Activated T-cell treated with anti-CD3 and anti-CD28 coated beads, Interleukin-2, amount 50 U/mL, for 72 hours (primary cell): ENCODE results near the gene TAF1L. TPM values are rescaled to one million over a fixed set of nuclear protein-coding genes. Genes with fewer than 3 reads are reported as not detected.
"Not testable (repeated sequence)": the region's sequence is repeated elsewhere in the genome, so short reads cannot be mapped to it uniquely, and the experiment has no call there.

Source experiments
- ATAC-seq, 2 donors: fragments of 150-1000 bp; cut with Tn5 transposase; replicated peaks in 1 of 2; 2 replicates each; pipeline ENCODE4 v1.10.0; 2021; ENCODE audit warnings: moderate library complexity in 2 of 2, mild to moderate bottlenecking in 1 of 2
- DNase-seq, 2 donors: peaks; one replicate each; pipeline ENCODE4 v3.0.0; 2021 to 2022; ENCODE audit warnings: mixed read lengths in 1 of 2
- H3K27ac Mint-ChIP-seq: one replicate; pipeline ENCODE4 v1.8.0; 2022; ENCODE audit warnings: mild to moderate bottlenecking, moderate library complexity, mixed read lengths
- H3K27me3 Mint-ChIP-seq: one replicate; pipeline ENCODE4 v1.8.0; 2022; ENCODE audit warnings: low read depth, mixed read lengths
- H3K36me3 Mint-ChIP-seq, 2 donors: one replicate each; pipeline ENCODE4 v1.8.0; 2022; ENCODE audit warnings: mixed read lengths in 2 of 2, mild to moderate bottlenecking in 1 of 2; ENCODE audit not compliant: insufficient read depth in 2 of 2
- H3K4me1 Mint-ChIP-seq: one replicate; pipeline ENCODE4 v1.8.0; 2022; ENCODE audit warnings: low read depth, mixed read lengths
- H3K4me3 Mint-ChIP-seq, 2 donors: one replicate each; pipeline ENCODE4 v1.8.0; 2022; ENCODE audit warnings: mild to moderate bottlenecking in 2 of 2, mixed read lengths in 2 of 2, moderate library complexity in 2 of 2
- H3K9me3 Mint-ChIP-seq, 2 donors: one replicate each; pipeline ENCODE4 v1.8.0; 2022; ENCODE audit warnings: mixed read lengths in 2 of 2
- total RNA-seq, 2 donors: library from RNA; stranded (reverse); gene quantifications; one replicate each; pipeline ENCODE4 v1.2.3, GENCODE V29; 2022

Gene TAF1L, protein sequence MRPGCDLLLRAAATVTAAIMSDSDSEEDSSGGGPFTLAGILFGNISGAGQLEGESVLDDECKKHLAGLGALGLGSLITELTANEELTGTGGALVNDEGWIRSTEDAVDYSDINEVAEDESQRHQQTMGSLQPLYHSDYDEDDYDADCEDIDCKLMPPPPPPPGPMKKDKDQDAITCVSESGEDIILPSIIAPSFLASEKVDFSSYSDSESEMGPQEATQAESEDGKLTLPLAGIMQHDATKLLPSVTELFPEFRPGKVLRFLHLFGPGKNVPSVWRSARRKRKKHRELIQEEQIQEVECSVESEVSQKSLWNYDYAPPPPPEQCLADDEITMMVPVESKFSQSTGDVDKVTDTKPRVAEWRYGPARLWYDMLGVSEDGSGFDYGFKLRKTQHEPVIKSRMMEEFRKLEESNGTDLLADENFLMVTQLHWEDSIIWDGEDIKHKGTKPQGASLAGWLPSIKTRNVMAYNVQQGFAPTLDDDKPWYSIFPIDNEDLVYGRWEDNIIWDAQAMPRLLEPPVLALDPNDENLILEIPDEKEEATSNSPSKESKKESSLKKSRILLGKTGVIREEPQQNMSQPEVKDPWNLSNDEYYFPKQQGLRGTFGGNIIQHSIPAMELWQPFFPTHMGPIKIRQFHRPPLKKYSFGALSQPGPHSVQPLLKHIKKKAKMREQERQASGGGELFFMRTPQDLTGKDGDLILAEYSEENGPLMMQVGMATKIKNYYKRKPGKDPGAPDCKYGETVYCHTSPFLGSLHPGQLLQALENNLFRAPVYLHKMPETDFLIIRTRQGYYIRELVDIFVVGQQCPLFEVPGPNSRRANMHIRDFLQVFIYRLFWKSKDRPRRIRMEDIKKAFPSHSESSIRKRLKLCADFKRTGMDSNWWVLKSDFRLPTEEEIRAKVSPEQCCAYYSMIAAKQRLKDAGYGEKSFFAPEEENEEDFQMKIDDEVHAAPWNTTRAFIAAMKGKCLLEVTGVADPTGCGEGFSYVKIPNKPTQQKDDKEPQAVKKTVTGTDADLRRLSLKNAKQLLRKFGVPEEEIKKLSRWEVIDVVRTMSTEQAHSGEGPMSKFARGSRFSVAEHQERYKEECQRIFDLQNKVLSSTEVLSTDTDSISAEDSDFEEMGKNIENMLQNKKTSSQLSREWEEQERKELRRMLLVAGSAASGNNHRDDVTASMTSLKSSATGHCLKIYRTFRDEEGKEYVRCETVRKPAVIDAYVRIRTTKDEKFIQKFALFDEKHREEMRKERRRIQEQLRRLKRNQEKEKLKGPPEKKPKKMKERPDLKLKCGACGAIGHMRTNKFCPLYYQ (N-terminal part only)
- under 1 TPM in 1 of 2 donors, not detected in 1; 0.05 TPM for total RNA-seq

GRCh38 chr9:32635362-32635761 is at the start of gene TAF1L:
TAF1L (minus strand) TSS chr9:32635669; CDS start chr9:32635579, 90 bp downstream.
- Mint-ChIP-seq H3K27me3 (peaks cover 7% of the 10 kb centered on the region), H3K4me1 (no peaks in the 10 kb centered on the region), H3K36me3 (no peaks in the 10 kb centered on the region), H3K27ac (no peak within 1 kb of the TSS), H3K9me3 (peaks cover 0 to 4% of the 10 kb centered on the region in 2 donors), H3K4me3 (no peak within 1 kb of the TSS)
- DNase-seq (no peak), ATAC-seq (no peak)

- H3K4me3 Mint-ChIP-seq, result no peak overlapping the region
Observed at GRCh38 chr9:32681751-32682150, 46.3 kb upstream of the TAF1L start.

GRCh38 chr9:32677931-32678330 is 42.5 kb upstream of the TAF1L start:
- H3K36me3 Mint-ChIP-seq, result peaks cover 0 to 2% of the 10 kb centered on the region in 2 donors
- H3K9me3 Mint-ChIP-seq, result peaks cover 0 to 4% of the 10 kb centered on the region in 2 donors
- H3K27me3 Mint-ChIP-seq, result no peaks in the 10 kb centered on the region
- no peak overlapping the region for H3K27ac Mint-ChIP-seq
- ATAC-seq, result no peak
- no peaks in the 10 kb centered on the region for H3K4me1 Mint-ChIP-seq
- DNase-seq, result no peak
- no peak overlapping the region for H3K4me3 Mint-ChIP-seq

More at GRCh38 chr9:32681751-32682150, 46.3 kb upstream of the TAF1L start:
- no peak for ATAC-seq
- Mint-ChIP-seq H3K27me3 (no peaks in the 10 kb centered on the region), H3K4me1 (no peaks in the 10 kb centered on the region), H3K9me3 (peaks cover 5 to 6% of the 10 kb centered on the region in 2 donors), H3K27ac (no peak overlapping the region), H3K36me3 (peaks cover 0 to 2% of the 10 kb centered on the region in 2 donors)
- DNase-seq, result no peak

DNA sequence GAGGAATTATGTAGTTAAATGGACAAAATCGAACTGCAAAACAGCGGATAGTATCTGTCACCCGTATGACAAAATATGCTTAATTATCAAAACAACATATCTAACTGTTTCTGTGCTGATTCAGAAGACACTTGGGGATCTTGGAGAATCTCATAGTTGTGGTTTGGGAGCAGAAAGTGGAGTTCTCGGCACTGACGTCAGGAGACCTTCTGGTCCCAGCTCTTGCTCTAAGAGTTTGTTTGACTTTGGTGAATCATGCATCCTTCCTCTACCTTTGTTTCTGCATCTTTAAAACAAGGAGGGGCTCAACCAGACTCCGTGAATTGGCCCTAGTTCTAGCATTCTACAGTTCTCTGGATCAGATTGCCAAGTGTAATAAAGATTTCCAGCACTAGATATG is 37.0 kb upstream of the TAF1L start:
- Mint-ChIP-seq H3K9me3 (no peaks in the 10 kb centered on the region), H3K4me1 (no peaks in the 10 kb centered on the region), H3K4me3 (no peak overlapping the region), H3K36me3 (no peaks in the 10 kb centered on the region), H3K27me3 (no peaks in the 10 kb centered on the region), H3K27ac (no peak overlapping the region)
- no peak for ATAC-seq
- DNase-seq, result no peak

DNA sequence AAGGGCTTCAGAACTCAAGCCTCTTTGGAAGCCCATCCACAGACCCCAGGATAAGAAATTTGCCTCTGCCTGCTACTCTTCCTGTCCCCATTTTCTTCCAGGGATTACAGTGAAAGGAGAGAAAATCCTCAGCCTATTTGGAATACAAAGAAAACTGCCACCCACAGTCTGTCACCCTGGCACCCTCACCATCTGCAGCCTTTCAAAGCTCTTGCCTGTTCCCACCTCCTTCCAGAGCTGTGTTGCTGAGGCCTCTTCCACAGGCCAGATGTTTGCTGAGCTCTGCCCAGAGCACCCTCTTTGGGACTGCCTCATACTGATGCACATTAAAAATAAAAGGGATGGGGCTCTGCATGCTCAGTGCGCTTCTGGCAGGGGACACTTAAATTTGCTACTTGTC is 35.9 kb upstream of the TAF1L start:
- Mint-ChIP-seq H3K36me3 (no peaks in the 10 kb centered on the region), H3K27ac (no peak overlapping the region), H3K27me3 (no peaks in the 10 kb centered on the region), H3K4me1 (no peaks in the 10 kb centered on the region), H3K4me3 (no peak overlapping the region), H3K9me3 (no peaks in the 10 kb centered on the region)
- DNase-seq (no peak), ATAC-seq (no peak)

- Mint-ChIP-seq H3K4me3 (no peak overlapping the region), H3K36me3 (no peaks in the 10 kb centered on the region), H3K4me1 (no peaks in the 10 kb centered on the region), H3K9me3 (peaks cover 3% of the 10 kb centered on the region in 2 donors), H3K27me3 (peaks cover 5% of the 10 kb centered on the region), H3K27ac (no peak overlapping the region)
- ATAC-seq (no peak), DNase-seq (no peak)
Observed at GRCh38 chr9:32665101-32665500, 29.6 kb upstream of the TAF1L start.

DNA sequence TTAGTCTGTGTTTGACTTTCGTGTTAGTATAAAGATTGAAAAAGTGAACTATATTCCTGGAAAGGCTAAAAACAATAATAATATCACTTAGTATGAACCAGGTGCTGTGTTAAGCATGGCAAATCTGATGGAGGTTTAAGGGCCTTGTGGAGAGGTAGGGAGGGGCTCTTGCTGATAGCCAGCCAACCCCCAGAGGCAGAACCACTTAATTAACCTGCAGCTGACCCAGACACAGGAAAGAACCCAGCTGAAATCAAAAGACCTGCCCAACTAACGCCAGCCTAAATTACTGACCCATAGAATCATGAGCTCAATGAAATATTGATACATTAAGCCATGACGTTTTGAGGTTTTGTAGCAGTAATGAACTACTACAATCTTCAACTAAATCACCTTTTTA is 28.3 kb upstream of the TAF1L start:
- Mint-ChIP-seq H3K9me3 (peaks cover 3% of the 10 kb centered on the region in 2 donors), H3K36me3 (no peaks in the 10 kb centered on the region), H3K27ac (no peak overlapping the region), H3K27me3 (peaks cover 5% of the 10 kb centered on the region), H3K4me3 (no peak overlapping the region), H3K4me1 (no peaks in the 10 kb centered on the region)
- ATAC-seq, result no peak
- no peak for DNase-seq

- Mint-ChIP-seq H3K27ac (no peak overlapping the region), H3K36me3 (no peaks in the 10 kb centered on the region), H3K4me3 (no peak overlapping the region), H3K27me3 (peaks cover 15% of the 10 kb centered on the region), H3K4me1 (no peaks in the 10 kb centered on the region), H3K9me3 (no peaks in the 10 kb centered on the region)
- no peak for DNase-seq
- ATAC-seq, result no peak
Observed at GRCh38 chr9:32647671-32648070, 12.2 kb upstream of the TAF1L start.

DNA sequence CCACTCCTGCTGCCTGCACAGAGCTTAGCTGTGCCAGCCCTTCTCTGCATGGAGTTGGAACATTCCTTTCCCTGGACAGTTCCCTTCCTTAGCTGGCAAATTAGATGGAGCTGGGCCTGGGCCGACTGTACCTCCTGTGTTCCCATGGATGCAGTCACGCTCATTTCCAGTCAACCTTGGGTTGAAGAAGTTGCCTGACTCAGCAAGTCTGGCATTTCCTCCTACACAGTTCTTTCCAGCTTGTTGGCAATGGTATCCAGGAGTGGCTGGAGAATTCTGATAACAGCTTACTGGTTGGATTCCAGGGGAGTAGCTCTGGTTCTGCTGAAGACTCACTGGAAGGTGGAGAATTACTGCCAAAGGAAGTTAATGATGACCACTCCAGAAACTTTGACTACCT is 9.2 kb upstream of the TAF1L start:
- ATAC-seq, result no peak
- Mint-ChIP-seq H3K4me1 (no peaks in the 10 kb centered on the region), H3K27me3 (peaks cover 29% of the 10 kb centered on the region), H3K27ac (no peak overlapping the region), H3K9me3 (peaks cover 0 to 2% of the 10 kb centered on the region in 2 donors), H3K36me3 (no peaks in the 10 kb centered on the region), H3K4me3 (no peak overlapping the region)
- no peak for DNase-seq

- not testable (repeated sequence) for H3K27ac Mint-ChIP-seq, H3K36me3 Mint-ChIP-seq
Observed at GRCh38 chr9:32633151-32633550, 2.3 kb downstream of the TAF1L start.

GRCh38 chr9:32631991-32632390 is 3.5 kb downstream of the TAF1L start:
- ATAC-seq, result no peak
- H3K4me1 Mint-ChIP-seq, result no peaks in the 10 kb centered on the region
- H3K4me3 Mint-ChIP-seq, result no peak overlapping the region
- H3K9me3 Mint-ChIP-seq, result peaks cover 0 to 2% of the 10 kb centered on the region in 2 donors
- no peaks in the 10 kb centered on the region for H3K36me3 Mint-ChIP-seq
- no peak overlapping the region for H3K27ac Mint-ChIP-seq
- DNase-seq, result no peak
- no peaks in the 10 kb centered on the region for H3K27me3 Mint-ChIP-seq

More at GRCh38 chr9:32633151-32633550, 2.3 kb downstream of the TAF1L start:
- not testable (repeated sequence) for DNase-seq, H3K9me3 Mint-ChIP-seq, H3K27me3 Mint-ChIP-seq, H3K4me1 Mint-ChIP-seq, ATAC-seq, H3K4me3 Mint-ChIP-seq

DNA sequence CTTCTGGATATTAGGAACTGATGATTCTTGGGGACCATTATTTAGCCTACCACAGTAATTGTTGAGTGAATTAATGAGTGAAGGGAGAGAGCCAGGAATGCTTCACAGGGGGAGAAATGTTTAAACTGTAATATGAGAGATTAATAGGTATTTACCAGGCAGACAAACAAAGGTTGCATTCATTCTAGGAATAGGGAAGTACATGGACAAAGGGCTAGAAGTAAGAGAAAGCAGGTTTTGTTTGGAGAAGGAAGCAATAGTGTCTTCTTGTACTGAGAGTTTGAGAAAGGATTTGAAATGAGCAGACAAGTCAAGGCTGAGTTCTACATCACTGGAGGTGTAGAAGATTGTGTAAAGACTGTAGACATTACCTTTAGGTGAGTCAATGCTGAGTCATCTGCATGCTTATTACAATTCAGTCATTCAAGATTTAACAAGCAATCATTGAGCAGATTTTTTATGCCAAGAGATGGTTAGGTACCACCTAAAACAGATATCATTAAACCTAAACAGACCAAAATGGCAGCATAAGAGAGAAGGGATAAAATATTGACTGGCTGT is 8.0 kb downstream of the TAF1L start:
- no peak for DNase-seq
- H3K9me3 Mint-ChIP-seq, result no peaks in the 10 kb centered on the region
- no peaks in the 10 kb centered on the region for H3K4me1 Mint-ChIP-seq
- no peak overlapping the region for H3K4me3 Mint-ChIP-seq
- no peak for ATAC-seq
- H3K27me3 Mint-ChIP-seq, result no peaks in the 10 kb centered on the region
- H3K27ac Mint-ChIP-seq, result no peak overlapping the region
- H3K36me3 Mint-ChIP-seq, result no peaks in the 10 kb centered on the region
